CD4-positive, alpha-beta T cell (primary cell): ENCODE results near the gene METTL25. TPM values are rescaled to one million over a fixed set of nuclear protein-coding genes. Genes with fewer than 3 reads are reported as not detected.

Source experiments
- ATAC-seq: fragments of 200-7000 bp; cut with Tn5 transposase; one replicate; pipeline ENCODE4 v1.10.0; 2022; ENCODE audit warnings: mild to moderate bottlenecking; ENCODE audit not compliant: poor library complexity
- CTCF ChIA-PET: fragments of 350-600 bp; sonication (Branson Sonifier 250); formaldehyde crosslinking; loops from one replicate; lab custom pipeline; 2021; ENCODE audit warnings: antibody characterized with exemption, inconsistent platforms; lab: Charles Lee
- POLR2A ChIA-PET: fragments of 350-600 bp; sonication (Branson Sonifier 250); formaldehyde crosslinking; loops from one replicate; lab custom pipeline; 2021; ENCODE audit warnings: antibody characterized with exemption, inconsistent platforms; lab: Charles Lee
- DNase-seq, 14 experiments: peaks; one replicate each; pipeline ENCODE4 v3.0.0-alpha.2; 2013 to 2020; ENCODE audit warnings: mixed read lengths in 2 of 14
- H3K27ac ChIP-seq, 2 donors: one replicate each; pipeline versions ENCODE4 v1.5.1 to v1.7.0; 2013; ENCODE audit warnings: low read length in 2 of 2, low read depth in 1 of 2, mild to moderate bottlenecking in 1 of 2
- H3K27me3 ChIP-seq, 2 experiments: 1 replicate in 1 of 2; 2 replicates in 1 of 2; pipeline versions ENCODE4 v1.6.1 to v1.7.0; 2013; ENCODE audit warnings: low read length in 2 of 2, control low read depth in 1 of 2, mild to moderate bottlenecking in 1 of 2, moderate library complexity in 1 of 2; ENCODE audit not compliant: insufficient read depth in 2 of 2, control insufficient read depth in 1 of 2
- H3K36me3 ChIP-seq: one replicate; pipeline ENCODE4 v1.6.1; 2013; ENCODE audit warnings: low read length, control low read depth; ENCODE audit not compliant: insufficient read depth
- H3K4me1 ChIP-seq: one replicate; pipeline ENCODE4 v1.6.1; 2013; ENCODE audit warnings: low read length, control low read depth; ENCODE audit not compliant: insufficient read depth
- H3K4me3 ChIP-seq: one replicate; pipeline ENCODE4 v1.5.1; 2013; ENCODE audit warnings: mild to moderate bottlenecking, low read length, moderate library complexity
- H3K9me3 ChIP-seq, 2 experiments: 1 replicate in 1 of 2; 2 replicates in 1 of 2; pipeline versions ENCODE4 v1.6.1 to v1.7.0; 2013; ENCODE audit warnings: low read length in 2 of 2, mild to moderate bottlenecking in 2 of 2, control low read depth in 1 of 2, moderate library complexity in 1 of 2; ENCODE audit not compliant: control insufficient read depth in 1 of 2, insufficient read depth in 1 of 2
- H3K27ac Mint-ChIP-seq: one replicate; pipeline ENCODE4 v1.8.0; 2020; ENCODE audit warnings: mixed read lengths
- H3K27me3 Mint-ChIP-seq: one replicate; pipeline ENCODE4 v1.8.0; 2021; ENCODE audit warnings: mixed read lengths
- H3K36me3 Mint-ChIP-seq: one replicate; pipeline ENCODE4 v1.8.0; 2021; ENCODE audit warnings: low read depth, mixed read lengths
- H3K4me1 Mint-ChIP-seq: one replicate; pipeline ENCODE4 v1.8.0; 2021; ENCODE audit warnings: low read depth, mixed read lengths
- H3K4me3 Mint-ChIP-seq: one replicate; pipeline ENCODE4 v1.8.0; 2020; ENCODE audit warnings: mild to moderate bottlenecking, mixed read lengths
- H3K9me3 Mint-ChIP-seq: one replicate; pipeline ENCODE4 v1.8.0; 2020; ENCODE audit warnings: mixed read lengths
- intact Hi-C, 2 experiments: fragments of 100-400 bp; cut with DNase I in 1 of 2; cut with micrococcal nuclease in 1 of 2; formaldehyde crosslinking; loops; one replicate each; pipeline versions ENCODE4 v1.15.1 to v1.9.0; 2023 to 2025; cut with DNase I, micrococcal nuclease
- polyA plus RNA-seq, 2 donors: library from polyadenylated mRNA; unstranded; fragments of 120-200 nt; gene quantifications; one replicate each; pipeline ENCODE4 v1.2.1, GENCODE V29; 2013
- total RNA-seq, 174 experiments: library from RNA in 2 of 174; stranded (reverse) in 2 of 174; gene quantifications; one replicate each; pipeline ENCODE4 v1.2.3 and lab custom pipeline; 2021 to 2026
- TF ChIP-seq, protein P1 (sequence below): fragments of 200-600 bp; IDR thresholded peaks from one replicate; pipeline ENCODE4 v1.8.0; 2022; ENCODE audit warnings: antibody characterized with exemption, mild to moderate bottlenecking

The METTL25 gene, protein sequence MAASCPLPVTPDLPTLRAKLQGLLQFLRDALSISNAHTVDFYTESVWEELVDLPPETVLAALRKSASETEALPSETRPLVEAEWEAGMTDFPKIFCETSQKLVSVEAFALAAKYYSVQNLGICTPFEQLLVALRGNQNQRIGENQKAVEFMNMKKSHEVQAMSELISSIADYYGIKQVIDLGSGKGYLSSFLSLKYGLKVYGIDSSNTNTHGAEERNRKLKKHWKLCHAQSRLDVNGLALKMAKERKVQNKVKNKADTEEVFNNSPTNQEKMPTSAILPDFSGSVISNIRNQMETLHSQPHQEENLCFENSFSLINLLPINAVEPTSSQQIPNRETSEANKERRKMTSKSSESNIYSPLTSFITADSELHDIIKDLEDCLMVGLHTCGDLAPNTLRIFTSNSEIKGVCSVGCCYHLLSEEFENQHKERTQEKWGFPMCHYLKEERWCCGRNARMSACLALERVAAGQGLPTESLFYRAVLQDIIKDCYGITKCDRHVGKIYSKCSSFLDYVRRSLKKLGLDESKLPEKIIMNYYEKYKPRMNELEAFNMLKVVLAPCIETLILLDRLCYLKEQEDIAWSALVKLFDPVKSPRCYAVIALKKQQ
- total RNA-seq = 10 to 100 TPM; 12.4 to 12.6 TPM
- polyA plus RNA-seq (2013, experiment 1 of 2) = 8.8 TPM
- 9.9 TPM for polyA plus RNA-seq (2013, experiment 2 of 2)
- total RNA-seq (lab: John Stamatoyannopoulos, UW) = 6.4 to 32.7 (median 21.9) reads per million in 172 experiments

DNA sequence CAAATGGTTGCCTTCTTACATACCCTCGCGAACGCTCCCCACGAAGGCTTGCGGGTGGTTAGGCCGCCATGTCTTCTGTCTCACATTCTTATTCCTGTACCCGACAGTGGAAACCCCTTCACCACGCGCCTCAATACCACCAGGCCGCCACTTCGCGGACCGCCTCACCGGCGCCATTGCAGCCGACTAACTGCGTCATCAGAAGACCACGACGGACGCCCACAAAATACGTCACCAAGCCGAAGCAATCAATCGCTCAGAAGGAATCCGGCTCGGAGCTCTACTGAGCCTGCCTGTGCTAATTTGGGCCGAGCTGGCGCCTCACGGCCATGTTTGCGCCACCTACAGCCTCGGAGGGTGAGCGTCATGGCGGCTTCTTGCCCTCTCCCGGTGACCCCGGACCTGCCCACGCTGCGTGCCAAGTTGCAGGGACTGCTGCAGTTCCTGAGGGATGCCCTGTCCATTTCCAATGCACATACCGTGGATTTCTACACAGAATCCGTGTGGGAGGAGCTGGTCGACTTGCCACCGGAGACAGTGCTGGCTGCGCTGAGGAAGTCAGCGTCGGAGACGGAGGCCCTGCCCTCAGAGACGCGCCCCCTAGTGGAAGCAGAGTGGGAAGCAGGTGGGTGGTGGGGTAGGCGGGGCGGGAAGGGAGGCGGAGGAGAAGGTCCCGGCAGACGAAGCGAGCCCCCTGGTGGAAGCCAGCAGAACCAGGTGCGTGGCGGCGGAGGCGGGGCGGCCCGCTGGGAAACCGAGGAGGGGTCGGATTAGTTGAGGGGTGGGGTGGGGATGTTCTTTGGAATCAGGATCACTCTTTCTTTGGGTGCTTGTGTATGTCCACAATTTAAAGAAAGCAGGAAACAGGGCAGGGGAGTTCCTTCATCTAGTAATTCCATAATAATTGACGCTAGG, at the start of gene METTL25, which contains the start of gene CCDC59:
METTL25 (plus strand) TSS at position 330 of the 915 bp plus-strand sequence; CDS start at position 367, 37 bp downstream.
CCDC59 (minus strand) TSS at position 188 of the 915 bp plus-strand sequence; CDS start at position 177, 11 bp downstream.
- H3K4me3 Mint-ChIP-seq = peak within 1 kb of the TSS; percentile 100
- Histone ChIP-seq H3K4me1 (peaks cover 10% of the 10 kb centered on the region), H3K27me3 (no peaks in the 10 kb centered on the region), H3K36me3 (peaks cover 33% of the 10 kb centered on the region), H3K4me3 (peak within 1 kb of the TSS; percentile 79), H3K9me3 (no peaks in the 10 kb centered on the region), H3K27ac (peak within 1 kb of the TSS; percentile 89 to 95)
- DNase-seq (peak; percentile 94 to 99 (median 98)), ATAC-seq (peak; percentile 87)
- ChIA-PET CTCF (interaction anchor here (0.8 to 1.7 kb wide), 7 partner anchors 9 to 707 kb away, joined by 3 to 11 read pairs (median 3); partner anchors contain the start of gene TMTC2), POLR2A (interaction anchor here (0.6 to 2.0 kb wide), 7 partner anchors 9 to 714 kb away, joined by 3 to 14 read pairs (median 4); partner anchors contain the start of gene TMTC2)
- no peaks in the 10 kb centered on the region for H3K27me3 Mint-ChIP-seq
- H3K36me3 Mint-ChIP-seq = peaks cover 63% of the 10 kb centered on the region
- peak within 1 kb of the TSS; percentile 99 for H3K27ac Mint-ChIP-seq
- TF ChIP-seq, protein P1, sequence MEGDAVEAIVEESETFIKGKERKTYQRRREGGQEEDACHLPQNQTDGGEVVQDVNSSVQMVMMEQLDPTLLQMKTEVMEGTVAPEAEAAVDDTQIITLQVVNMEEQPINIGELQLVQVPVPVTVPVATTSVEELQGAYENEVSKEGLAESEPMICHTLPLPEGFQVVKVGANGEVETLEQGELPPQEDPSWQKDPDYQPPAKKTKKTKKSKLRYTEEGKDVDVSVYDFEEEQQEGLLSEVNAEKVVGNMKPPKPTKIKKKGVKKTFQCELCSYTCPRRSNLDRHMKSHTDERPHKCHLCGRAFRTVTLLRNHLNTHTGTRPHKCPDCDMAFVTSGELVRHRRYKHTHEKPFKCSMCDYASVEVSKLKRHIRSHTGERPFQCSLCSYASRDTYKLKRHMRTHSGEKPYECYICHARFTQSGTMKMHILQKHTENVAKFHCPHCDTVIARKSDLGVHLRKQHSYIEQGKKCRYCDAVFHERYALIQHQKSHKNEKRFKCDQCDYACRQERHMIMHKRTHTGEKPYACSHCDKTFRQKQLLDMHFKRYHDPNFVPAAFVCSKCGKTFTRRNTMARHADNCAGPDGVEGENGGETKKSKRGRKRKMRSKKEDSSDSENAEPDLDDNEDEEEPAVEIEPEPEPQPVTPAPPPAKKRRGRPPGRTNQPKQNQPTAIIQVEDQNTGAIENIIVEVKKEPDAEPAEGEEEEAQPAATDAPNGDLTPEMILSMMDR = peak; percentile 100
- no peaks in the 10 kb centered on the region for H3K9me3 Mint-ChIP-seq
- intact Hi-C loops = loop anchor here in 1 of 2 experiments (5.0 to 10.0 kb wide), 2 partner anchors 329 to 714 kb away; partner anchors contain the start of gene TMTC2
- peaks cover 68% of the 10 kb centered on the region for H3K4me1 Mint-ChIP-seq

DNA sequence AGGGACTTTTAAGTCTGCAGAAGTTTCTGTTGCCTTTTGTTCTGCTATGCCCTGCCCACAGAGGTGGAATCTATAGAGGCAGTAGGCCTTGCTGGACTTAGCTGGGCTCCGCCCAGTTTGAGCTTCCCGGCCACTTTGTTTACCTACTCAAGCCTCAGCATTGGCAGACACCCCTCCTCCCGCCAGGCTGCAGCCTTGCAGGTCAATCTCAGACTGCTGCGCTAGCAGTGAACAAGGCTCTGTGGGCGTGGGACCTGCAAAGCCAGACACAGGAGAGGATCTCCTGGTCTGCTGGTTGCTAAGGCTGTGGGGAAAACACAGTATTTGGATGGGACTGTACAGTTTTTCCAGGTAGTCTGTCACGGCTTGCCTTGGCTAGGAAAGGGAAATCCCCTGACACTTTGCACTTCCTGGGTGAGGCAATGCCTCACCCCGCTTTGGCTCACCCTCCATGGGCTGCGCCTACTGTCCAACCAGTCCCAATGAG, 43.9 kb upstream of the METTL25 start:
- POLR2A ChIA-PET = no interaction called here
- ATAC-seq = no peak
- DNase-seq = no peak
- Mint-ChIP-seq H3K27me3 (peaks cover 5% of the 10 kb centered on the region), H3K27ac (no peak overlapping the region), H3K9me3 (peaks cover 5% of the 10 kb centered on the region), H3K4me3 (no peak overlapping the region), H3K4me1 (no peaks in the 10 kb centered on the region), H3K36me3 (no peaks in the 10 kb centered on the region)
- Histone ChIP-seq H3K9me3 (peaks cover 0 to 5% of the 10 kb centered on the region in 2 experiments), H3K4me3 (no peak overlapping the region), H3K27ac (no peak overlapping the region), H3K36me3 (no peaks in the 10 kb centered on the region), H3K4me1 (no peaks in the 10 kb centered on the region), H3K27me3 (no peaks in the 10 kb centered on the region)
- intact Hi-C loops = no loop called here
- CTCF ChIA-PET = no interaction called here
- TF ChIP-seq, protein P1 = no peak
